ENCODE data around the gene DUT. TPM values are rescaled to one million over a fixed set of nuclear protein-coding genes. Genes with fewer than 3 reads are reported as not detected.

DUT gene
- total and polyA plus RNA-seq, 10 donors = 72.6 to 145 (median 85.9) TPM

GRCh38 chr15:48283396-48284145, 47.7 kb upstream of the DUT start:
- H3K4me1 ChIP-seq = peaks cover 0 to 9% (median 5%) of the 10 kb centered on the region in 6 donors
- no peak overlapping the region for H3K4me3 ChIP-seq
- no peaks in the 10 kb centered on the region for H3K36me3 ChIP-seq
- peaks cover 0 to 6% (median 0%) of the 10 kb centered on the region in 7 donors for H3K27me3 ChIP-seq (replicated peaks in 1 of 7)
- intact Hi-C loops (cut with DNase I; ENCODE audit: low total_unique reads) = no loop called here
- no peak for DNase-seq
- no peak for TF ChIP-seq POLR2A (IDR thresholded peaks at IDR 0.05)
- TF ChIP-seq CTCF (IDR thresholded peaks at IDR 0.05 in 8 of 11, conservative IDR thresholded peaks at IDR 0.05 in 3 of 11) = no peak
- no peak for TF ChIP-seq POLR2AphosphoS5 (IDR thresholded peaks at IDR 0.05)
- WGBS, 5 donors = 64 to 74% (median 71%) methylated on average over 6 of the region's 6 CpGs
- no peak overlapping the region for H3K27ac ChIP-seq
- H3K9me3 ChIP-seq = no peaks in the 10 kb centered on the region

GRCh38 chr15:48285329-48286214, 45.7 kb upstream of the DUT start:
- Histone ChIP-seq H3K9me3 (no peaks in the 10 kb centered on the region), H3K4me1 (peaks cover 0 to 9% (median 5%) of the 10 kb centered on the region in 6 donors), H3K36me3 (no peaks in the 10 kb centered on the region), H3K27me3 (replicated peaks in 1 of 7) (peaks cover 0 to 6% (median 0%) of the 10 kb centered on the region in 7 donors), H3K4me3 (peak overlapping the region in 2 of 8 donors; percentile 4 to 32), H3K27ac (no peak overlapping the region)
- WGBS, 5 donors = 35 to 44% (median 38%) methylated on average over 14 of the region's 14 CpGs
- no peak for DNase-seq
- intact Hi-C loops (cut with DNase I; ENCODE audit: low total_unique reads) = no loop called here
- no peak for TF ChIP-seq POLR2A (IDR thresholded peaks at IDR 0.05)
- TF ChIP-seq CTCF (IDR thresholded peaks at IDR 0.05 in 8 of 11, conservative IDR thresholded peaks at IDR 0.05 in 3 of 11) = peak in 10 of 11 experiments; percentile 35 to 79 (median 68)
- no peak for TF ChIP-seq POLR2AphosphoS5 (IDR thresholded peaks at IDR 0.05)

DNA sequence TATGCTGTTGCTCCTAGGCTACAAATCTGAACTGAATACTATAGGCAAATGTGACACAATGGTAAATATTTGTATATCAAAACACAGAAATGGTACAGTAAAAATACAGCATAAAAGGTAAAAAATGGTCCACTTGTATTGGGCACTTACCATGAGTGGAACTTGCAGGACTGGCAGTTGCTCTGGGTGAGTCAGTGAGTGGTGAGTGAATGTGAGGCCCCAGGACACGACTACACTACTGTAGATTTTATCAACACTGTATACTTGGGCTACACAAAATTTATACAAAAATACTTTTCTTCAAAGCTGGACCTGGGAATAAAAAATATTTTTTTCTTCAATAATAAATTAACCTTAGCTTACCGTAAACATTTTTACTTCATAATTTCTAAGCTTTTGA, 41.6 kb upstream of the DUT start:
- Histone ChIP-seq H3K36me3 (no peaks in the 10 kb centered on the region), H3K9me3 (no peaks in the 10 kb centered on the region), H3K27ac (no peak overlapping the region), H3K27me3 (replicated peaks in 1 of 7) (peaks cover 0 to 6% (median 0%) of the 10 kb centered on the region in 7 donors), H3K4me1 (peaks cover 0 to 9% (median 5%) of the 10 kb centered on the region in 6 donors), H3K4me3 (no peak overlapping the region)
- no peak for TF ChIP-seq POLR2A (IDR thresholded peaks at IDR 0.05)
- no peak for TF ChIP-seq POLR2AphosphoS5 (IDR thresholded peaks at IDR 0.05)
- TF ChIP-seq CTCF (IDR thresholded peaks at IDR 0.05 in 8 of 11, conservative IDR thresholded peaks at IDR 0.05 in 3 of 11) = no peak
- intact Hi-C loops (cut with DNase I; ENCODE audit: low total_unique reads) = no loop called here
- no peak for DNase-seq
- WGBS, 5 donors = 85 to 93% (median 88%) methylated on average over 2 of the region's 2 CpGs

DNA sequence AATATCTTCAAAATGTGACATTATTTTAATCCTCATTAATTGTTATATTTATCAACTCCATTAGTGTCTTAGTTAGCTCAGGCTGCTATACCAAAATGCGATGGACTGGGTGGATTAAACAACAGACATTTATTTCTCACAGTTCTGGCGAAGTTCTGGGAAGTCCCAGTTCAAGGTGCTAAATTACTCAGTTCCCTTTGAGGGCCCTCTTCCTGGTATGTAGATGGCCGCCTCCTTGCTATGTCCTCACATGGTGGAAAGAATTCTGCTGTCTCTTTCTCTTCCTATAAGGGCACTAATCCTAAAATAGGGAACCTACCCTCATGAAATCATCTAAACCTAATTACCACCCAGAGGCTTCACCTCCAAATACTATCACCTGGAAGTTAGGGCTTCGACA, 38.8 kb upstream of the DUT start:
- Histone ChIP-seq H3K27ac (no peak overlapping the region), H3K9me3 (no peaks in the 10 kb centered on the region), H3K36me3 (no peaks in the 10 kb centered on the region), H3K4me3 (no peak overlapping the region), H3K27me3 (replicated peaks in 1 of 7) (no peaks in the 10 kb centered on the region), H3K4me1 (no peaks in the 10 kb centered on the region)
- DNase-seq = no peak
- intact Hi-C loops (cut with DNase I; ENCODE audit: low total_unique reads) = no loop called here
- 75 to 83% (median 80%) methylated on average over 4 of the region's 4 CpGs for WGBS, 5 donors
- TF ChIP-seq POLR2AphosphoS5 (IDR thresholded peaks at IDR 0.05) (no peak), CTCF (IDR thresholded peaks at IDR 0.05 in 8 of 11, conservative IDR thresholded peaks at IDR 0.05 in 3 of 11) (no peak), POLR2A (IDR thresholded peaks at IDR 0.05) (no peak)

Measured in spleen (tissue), 11 donors.